ENCODE results near the gene MAP3K9. TPM values are rescaled to one million over a fixed set of nuclear protein-coding genes. Genes with fewer than 3 reads are reported as not detected.

Gene MAP3K9
- total and polyA plus RNA-seq, 3 experiments from 2014 or later, result 1.9 to 4.7 (median 4.0) TPM

DNA sequence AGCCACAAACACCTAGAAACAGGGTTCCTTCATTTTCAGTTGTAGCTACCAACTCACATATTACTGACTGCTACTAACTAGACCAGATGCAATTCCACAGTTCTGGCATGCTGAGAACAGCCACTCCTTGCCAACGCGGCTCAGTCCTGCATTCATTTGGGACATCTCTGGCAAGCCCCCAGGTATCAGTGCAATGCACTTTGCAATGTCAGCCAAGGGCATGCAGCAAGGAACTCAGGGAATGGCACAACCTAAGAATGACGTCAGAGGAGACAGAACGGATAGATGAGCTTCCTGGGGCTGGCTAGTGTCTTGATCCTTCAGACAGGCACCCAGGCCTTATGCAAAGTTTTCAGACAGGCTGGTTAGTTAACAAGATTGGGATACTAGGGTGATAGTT is 29.6 kb downstream of the MAP3K9 start:
- ChIA-PET CTCF (no interaction called here), POLR2A (no interaction called here)
- H3K4me1 ChIP-seq (ENCODE audit: insufficient read depth, low read length), result peaks cover 7% of the 10 kb centered on the region
- Mint-ChIP-seq H3K27me3 (no peaks in the 10 kb centered on the region), H3K4me1 (peaks cover 4 to 17% (median 11%) of the 10 kb centered on the region in 3 donors), H3K9me3 (no peaks in the 10 kb centered on the region), H3K4me3 (no peak overlapping the region), H3K36me3 (peaks cover 0 to 2% (median 0%) of the 10 kb centered on the region in 3 donors), H3K27ac (no peak overlapping the region)
- H3K4me3 ChIP-seq (ENCODE audit: low read length), result no peak overlapping the region
- H3K27ac ChIP-seq (ENCODE audit: low read depth, low read length), result no peak overlapping the region
- H3K36me3 ChIP-seq (ENCODE audit: insufficient read depth, low read length), result no peaks in the 10 kb centered on the region
- no peaks in the 10 kb centered on the region for H3K9me3 ChIP-seq (ENCODE audit: low read length)
- H3K27me3 ChIP-seq (ENCODE audit: insufficient read depth, low read length, poor library complexity, severe bottlenecking), result no peaks in the 10 kb centered on the region
- no peak for DNase-seq

DNA sequence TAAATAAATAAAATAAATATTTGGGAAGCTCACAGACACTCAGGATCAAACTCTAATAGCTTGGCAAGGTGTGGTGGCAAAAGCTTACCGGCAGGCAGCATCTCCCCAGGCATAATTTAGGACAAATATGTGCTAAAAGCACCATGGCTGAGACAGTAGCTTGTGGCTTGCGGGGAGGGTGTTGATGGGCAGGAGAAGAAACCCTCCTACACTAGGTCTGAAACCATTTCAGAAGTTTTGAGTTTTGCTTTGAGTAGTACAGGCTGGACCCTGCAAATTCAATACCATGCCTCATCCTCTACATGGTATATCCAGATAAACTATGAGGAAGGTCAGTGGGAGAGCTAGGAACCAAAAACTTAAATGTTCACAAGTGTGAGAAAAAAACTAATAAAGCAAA is 33.1 kb downstream of the MAP3K9 start:
- POLR2A ChIA-PET, result interaction anchor here (0.7 kb wide), 1 partner anchor 183 kb away, joined by 3 read pairs; no protein-coding TSS in a partner anchor
- no peaks in the 10 kb centered on the region for H3K9me3 Mint-ChIP-seq
- H3K4me3 Mint-ChIP-seq, result no peak overlapping the region
- peaks cover 0 to 2% of the 10 kb centered on the region in 2 donors for H3K27me3 Mint-ChIP-seq
- no peak for DNase-seq
- Histone ChIP-seq H3K27me3 (ENCODE audit: insufficient read depth, low read length, poor library complexity, severe bottlenecking) (no peaks in the 10 kb centered on the region), H3K36me3 (ENCODE audit: insufficient read depth, low read length) (no peaks in the 10 kb centered on the region), H3K4me3 (ENCODE audit: low read length) (no peak overlapping the region), H3K27ac (ENCODE audit: low read depth, low read length) (no peak overlapping the region), H3K9me3 (ENCODE audit: low read length) (no peaks in the 10 kb centered on the region), H3K4me1 (ENCODE audit: insufficient read depth, low read length) (no peaks in the 10 kb centered on the region)
- CTCF ChIA-PET, result no interaction called here
- no peaks in the 10 kb centered on the region for H3K36me3 Mint-ChIP-seq
- peaks cover 0 to 4% (median 4%) of the 10 kb centered on the region in 3 donors for H3K4me1 Mint-ChIP-seq
- no peak overlapping the region for H3K27ac Mint-ChIP-seq

DNA sequence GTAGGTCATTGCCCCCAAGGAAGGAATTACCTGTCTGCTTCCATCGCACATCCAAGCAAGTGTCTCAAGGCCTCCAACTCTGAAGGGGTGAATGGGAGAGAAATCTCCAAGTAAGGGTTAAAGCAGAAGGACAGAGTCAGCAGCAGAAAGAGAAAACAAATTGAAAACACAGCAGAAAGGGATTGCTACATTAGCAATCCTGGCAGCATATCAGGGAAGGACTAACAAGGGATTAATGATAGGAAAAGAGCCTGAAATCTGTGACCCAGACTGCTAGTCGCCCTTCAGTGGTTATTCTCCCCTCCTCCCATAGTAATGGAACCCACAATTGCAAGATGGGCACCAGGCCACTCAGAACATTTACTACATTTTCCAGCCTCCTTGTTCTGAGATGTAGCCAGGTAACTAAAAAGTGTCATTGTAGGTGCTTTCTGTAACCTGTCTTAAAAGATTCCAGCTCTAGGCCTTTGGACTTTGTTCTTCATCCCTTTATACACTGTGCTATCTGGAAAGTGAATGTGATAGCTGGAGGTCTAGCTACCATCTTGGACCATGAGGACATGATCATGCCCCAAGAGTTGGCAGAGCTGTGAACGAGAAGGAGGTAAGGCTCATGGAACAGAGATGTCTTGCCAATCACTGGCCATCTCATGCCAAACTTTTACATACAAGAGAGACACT is 36.0 kb downstream of the MAP3K9 start:
- no peak overlapping the region for H3K4me3 ChIP-seq (ENCODE audit: low read length)
- H3K27me3 ChIP-seq (ENCODE audit: insufficient read depth, low read length, poor library complexity, severe bottlenecking), result no peaks in the 10 kb centered on the region
- Mint-ChIP-seq H3K36me3 (peaks cover 0 to 2% (median 0%) of the 10 kb centered on the region in 3 donors), H3K4me1 (no peaks in the 10 kb centered on the region), H3K27me3 (peaks cover 0 to 2% of the 10 kb centered on the region in 2 donors), H3K4me3 (no peak overlapping the region), H3K27ac (no peak overlapping the region), H3K9me3 (no peaks in the 10 kb centered on the region)
- no peaks in the 10 kb centered on the region for H3K9me3 ChIP-seq (ENCODE audit: low read length)
- POLR2A ChIA-PET, result no interaction called here
- H3K36me3 ChIP-seq (ENCODE audit: insufficient read depth, low read length), result no peaks in the 10 kb centered on the region
- CTCF ChIA-PET, result no interaction called here
- DNase-seq, result no peak
- H3K27ac ChIP-seq (ENCODE audit: low read depth, low read length), result no peak overlapping the region
- H3K4me1 ChIP-seq (ENCODE audit: insufficient read depth, low read length), result no peaks in the 10 kb centered on the region

DNA sequence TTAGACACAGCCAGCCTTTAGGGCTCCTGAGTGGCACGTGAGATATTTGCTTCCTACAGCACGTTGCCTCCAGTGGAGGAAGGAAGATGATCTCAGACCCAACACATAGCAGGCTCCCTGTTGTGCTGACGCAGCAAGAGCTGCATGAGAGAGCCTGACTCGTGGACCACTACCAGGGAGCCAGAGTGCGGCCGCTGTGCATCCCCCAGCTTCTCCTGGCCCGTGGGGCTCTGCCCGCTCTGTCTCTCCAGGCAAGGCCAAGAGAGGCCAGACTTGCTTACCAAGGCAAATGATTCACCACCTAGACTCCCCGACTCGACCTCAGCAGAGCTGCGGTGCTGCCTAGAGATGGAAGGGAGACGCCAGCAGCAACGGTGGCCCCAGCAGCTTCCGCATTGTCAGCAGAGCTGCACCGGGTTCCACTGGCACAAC is 37.5 kb downstream of the MAP3K9 start:
- Mint-ChIP-seq H3K4me1 (no peaks in the 10 kb centered on the region), H3K27ac (no peak overlapping the region), H3K27me3 (peaks cover 0 to 2% of the 10 kb centered on the region in 2 donors), H3K9me3 (no peaks in the 10 kb centered on the region), H3K36me3 (peaks cover 0 to 2% (median 0%) of the 10 kb centered on the region in 3 donors), H3K4me3 (no peak overlapping the region)
- no peak overlapping the region for H3K27ac ChIP-seq (ENCODE audit: low read depth, low read length)
- DNase-seq, result no peak
- H3K4me3 ChIP-seq (ENCODE audit: low read length), result no peak overlapping the region
- no peaks in the 10 kb centered on the region for H3K36me3 ChIP-seq (ENCODE audit: insufficient read depth, low read length)
- no peaks in the 10 kb centered on the region for H3K4me1 ChIP-seq (ENCODE audit: insufficient read depth, low read length)
- H3K9me3 ChIP-seq (ENCODE audit: low read length), result no peaks in the 10 kb centered on the region
- no peaks in the 10 kb centered on the region for H3K27me3 ChIP-seq (ENCODE audit: insufficient read depth, low read length, poor library complexity, severe bottlenecking)
- CTCF ChIA-PET, result no interaction called here
- POLR2A ChIA-PET, result no interaction called here

DNA sequence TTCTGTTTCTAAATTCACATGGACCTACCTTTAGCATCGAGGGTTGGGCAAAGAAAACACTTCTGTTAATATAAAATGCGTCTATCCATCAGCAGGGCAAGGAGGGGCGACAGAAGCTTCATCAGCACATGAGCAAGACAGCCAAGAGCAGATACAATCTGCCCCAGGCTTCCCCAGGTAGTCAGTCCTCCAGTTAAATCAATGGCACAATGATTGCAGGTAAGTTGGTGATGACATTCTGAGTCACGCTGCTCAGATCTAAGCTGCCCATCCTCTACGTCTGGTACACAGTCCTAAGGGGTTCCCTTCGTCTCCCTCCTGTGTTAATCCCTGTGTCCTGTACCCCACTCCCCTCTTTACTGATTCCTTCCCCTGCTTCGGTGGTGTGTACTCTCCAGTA is 38.8 kb downstream of the MAP3K9 start:
- H3K4me1 ChIP-seq (ENCODE audit: insufficient read depth, low read length), result no peaks in the 10 kb centered on the region
- no peaks in the 10 kb centered on the region for H3K27me3 ChIP-seq (ENCODE audit: insufficient read depth, low read length, poor library complexity, severe bottlenecking)
- Mint-ChIP-seq H3K27ac (no peak overlapping the region), H3K9me3 (no peaks in the 10 kb centered on the region), H3K4me1 (no peaks in the 10 kb centered on the region), H3K4me3 (no peak overlapping the region), H3K27me3 (peaks cover 0 to 2% of the 10 kb centered on the region in 2 donors), H3K36me3 (peaks cover 0 to 2% (median 0%) of the 10 kb centered on the region in 3 donors)
- POLR2A ChIA-PET, result no interaction called here
- H3K9me3 ChIP-seq (ENCODE audit: low read length), result no peaks in the 10 kb centered on the region
- no peak overlapping the region for H3K4me3 ChIP-seq (ENCODE audit: low read length)
- no peak for DNase-seq
- H3K36me3 ChIP-seq (ENCODE audit: insufficient read depth, low read length), result no peaks in the 10 kb centered on the region
- CTCF ChIA-PET, result no interaction called here
- H3K27ac ChIP-seq (ENCODE audit: low read depth, low read length), result no peak overlapping the region

DNA sequence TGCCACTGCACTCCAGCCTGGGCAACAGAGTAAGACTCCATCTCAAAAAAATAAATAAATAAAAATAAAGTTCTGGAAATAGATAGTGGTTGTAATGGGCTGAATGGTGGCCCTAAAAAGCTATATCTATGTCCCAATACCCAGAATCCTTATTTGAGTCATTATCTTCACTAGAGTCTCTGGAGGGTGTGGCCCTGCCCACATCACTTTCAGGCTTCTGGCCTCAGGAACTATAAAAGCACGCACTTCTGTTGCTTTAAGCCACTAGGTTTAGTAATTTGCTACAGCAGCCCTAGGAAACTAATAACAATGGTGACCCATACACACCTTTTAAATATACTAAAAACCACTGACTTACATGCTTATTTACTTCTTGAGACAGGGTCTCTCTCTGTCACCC is 49.9 kb downstream of the MAP3K9 start:
- no peak overlapping the region for H3K27ac ChIP-seq (ENCODE audit: low read depth, low read length)
- Mint-ChIP-seq H3K4me3 (no peak overlapping the region), H3K27ac (no peak overlapping the region), H3K27me3 (no peaks in the 10 kb centered on the region), H3K4me1 (no peaks in the 10 kb centered on the region), H3K9me3 (no peaks in the 10 kb centered on the region), H3K36me3 (peaks cover 10 to 36% (median 17%) of the 10 kb centered on the region in 3 donors)
- DNase-seq, result no peak
- POLR2A ChIA-PET, result no interaction called here
- H3K36me3 ChIP-seq (ENCODE audit: insufficient read depth, low read length), result no peaks in the 10 kb centered on the region
- no peak overlapping the region for H3K4me3 ChIP-seq (ENCODE audit: low read length)
- no peaks in the 10 kb centered on the region for H3K27me3 ChIP-seq (ENCODE audit: insufficient read depth, low read length, poor library complexity, severe bottlenecking)
- no peaks in the 10 kb centered on the region for H3K4me1 ChIP-seq (ENCODE audit: insufficient read depth, low read length)
- CTCF ChIA-PET, result no interaction called here
- H3K9me3 ChIP-seq (ENCODE audit: low read length), result no peaks in the 10 kb centered on the region

DNA sequence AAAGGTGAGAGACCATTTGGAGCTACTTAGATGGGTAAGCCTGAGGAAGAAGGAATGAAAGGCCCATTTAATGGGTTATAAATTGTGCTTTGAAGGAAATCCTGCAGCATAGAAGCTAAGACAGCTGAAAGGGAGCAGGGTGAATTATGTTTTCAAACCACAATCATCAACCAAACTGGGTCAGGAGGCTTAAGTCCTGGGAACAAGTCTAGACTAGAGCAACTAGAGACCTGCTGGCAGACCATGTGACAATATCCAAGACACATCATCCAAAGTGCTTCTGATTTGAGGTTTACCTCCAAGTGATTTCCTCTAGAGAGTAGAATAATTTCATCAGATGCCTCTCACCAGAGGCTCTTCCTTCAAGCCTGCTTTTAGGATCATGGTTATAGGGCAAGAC is 53.7 kb downstream of the MAP3K9 start:
- ChIA-PET CTCF (no interaction called here), POLR2A (no interaction called here)
- no peaks in the 10 kb centered on the region for H3K27me3 ChIP-seq (ENCODE audit: insufficient read depth, low read length, poor library complexity, severe bottlenecking)

DNA sequence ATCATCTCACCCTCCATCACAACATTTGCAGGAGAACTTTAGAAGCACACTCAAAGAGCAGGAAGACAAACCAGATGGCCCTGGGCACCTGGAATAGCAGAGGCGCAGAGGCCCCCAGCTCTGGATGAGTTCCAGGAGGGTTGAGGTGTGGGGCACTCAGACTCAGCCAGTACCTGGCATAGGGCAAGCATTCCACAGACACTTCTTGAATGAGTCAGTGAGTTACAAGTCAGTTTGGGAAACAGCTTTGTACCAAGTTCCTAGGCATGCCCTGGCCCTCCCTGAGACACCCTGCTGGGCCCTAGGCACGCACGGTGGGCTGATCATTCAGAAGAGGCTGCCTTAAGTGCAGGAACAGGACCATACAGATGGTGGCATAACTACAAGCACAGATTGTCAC is 54.3 kb downstream of the MAP3K9 start:
- H3K4me1 ChIP-seq (ENCODE audit: insufficient read depth, low read length), result no peaks in the 10 kb centered on the region
- Mint-ChIP-seq H3K4me3 (no peak overlapping the region), H3K9me3 (no peaks in the 10 kb centered on the region), H3K27ac (no peak overlapping the region), H3K36me3 (peaks cover 11 to 30% (median 12%) of the 10 kb centered on the region in 3 donors), H3K4me1 (no peaks in the 10 kb centered on the region), H3K27me3 (no peaks in the 10 kb centered on the region)
- H3K36me3 ChIP-seq (ENCODE audit: insufficient read depth, low read length), result no peaks in the 10 kb centered on the region
- H3K27me3 ChIP-seq (ENCODE audit: insufficient read depth, low read length, poor library complexity, severe bottlenecking), result no peaks in the 10 kb centered on the region
- no peak for DNase-seq
- H3K27ac ChIP-seq (ENCODE audit: low read depth, low read length), result no peak overlapping the region
- CTCF ChIA-PET, result no interaction called here
- no peak overlapping the region for H3K4me3 ChIP-seq (ENCODE audit: low read length)
- H3K9me3 ChIP-seq (ENCODE audit: low read length), result no peaks in the 10 kb centered on the region
- POLR2A ChIA-PET, result no interaction called here

More for the DNA sequence above, 53.7 kb downstream of the MAP3K9 start:
- no peaks in the 10 kb centered on the region for H3K9me3 ChIP-seq (ENCODE audit: low read length)
- no peak overlapping the region for H3K27ac ChIP-seq (ENCODE audit: low read depth, low read length)
- DNase-seq, result no peak
- H3K36me3 Mint-ChIP-seq, result peaks cover 12 to 36% (median 13%) of the 10 kb centered on the region in 3 donors
- no peak overlapping the region for H3K27ac Mint-ChIP-seq
- no peak overlapping the region for H3K4me3 Mint-ChIP-seq
- H3K4me3 ChIP-seq (ENCODE audit: low read length), result no peak overlapping the region
- H3K27me3 Mint-ChIP-seq, result no peaks in the 10 kb centered on the region
- H3K4me1 ChIP-seq (ENCODE audit: insufficient read depth, low read length), result no peaks in the 10 kb centered on the region
- no peaks in the 10 kb centered on the region for H3K9me3 Mint-ChIP-seq
- no peaks in the 10 kb centered on the region for H3K4me1 Mint-ChIP-seq
- H3K36me3 ChIP-seq (ENCODE audit: insufficient read depth, low read length), result no peaks in the 10 kb centered on the region
